Activated naive CD8-positive, alpha-beta T cell treated with anti-CD3 and anti-CD28 coated beads, Interleukin-2, amount 50 U/mL, for 16 hours (primary cell): ENCODE data around the gene DNAJA3.

Experiments
- DNase-seq: peaks from one replicate; pipeline ENCODE4 v3.0.0-alpha.2; 2020; ENCODE audit warnings: low read depth, low spot score

DNAJA3 gene

DNA sequence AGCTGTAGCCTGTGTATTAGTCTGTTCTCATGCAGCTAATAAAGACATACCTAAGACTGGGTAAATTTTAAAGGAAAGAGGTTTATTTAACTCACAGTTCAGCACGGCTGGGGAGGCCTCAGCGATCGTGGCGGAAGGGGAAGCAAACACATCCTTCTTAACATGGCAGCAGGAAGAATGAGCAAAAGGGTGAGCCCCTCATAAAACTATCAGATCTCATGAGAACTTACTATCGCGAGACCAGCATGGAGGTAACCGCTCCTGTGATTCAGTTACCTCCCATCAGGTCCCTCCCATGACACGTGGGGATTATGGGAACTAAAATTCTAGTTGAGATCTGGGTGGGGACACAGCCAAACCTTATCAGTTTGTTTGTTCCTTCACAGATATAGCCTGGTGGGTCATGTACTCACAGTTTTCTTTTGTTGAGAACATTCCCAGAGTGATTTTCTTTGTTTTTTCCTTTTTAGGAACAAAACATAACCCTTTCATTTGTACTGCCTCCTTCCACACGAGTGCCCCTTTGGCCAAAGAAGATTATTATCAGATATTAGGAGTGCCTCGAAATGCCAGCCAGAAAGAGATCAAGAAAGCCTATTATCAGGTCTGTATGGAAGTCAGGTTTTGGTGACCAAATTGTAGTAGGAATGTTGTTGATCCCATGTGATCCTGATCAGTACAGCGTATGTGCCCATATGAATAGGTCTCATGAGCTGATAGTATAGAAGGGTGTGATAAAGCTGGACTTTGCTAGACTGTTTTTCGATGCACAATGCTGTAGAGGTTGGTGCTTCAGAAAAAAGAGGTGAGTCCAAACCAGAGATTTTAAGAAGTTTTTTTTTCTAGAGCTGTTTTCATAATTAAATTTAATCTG, 8.5 kb downstream of the DNAJA3 start:
- DNase-seq: no peak

DNA sequence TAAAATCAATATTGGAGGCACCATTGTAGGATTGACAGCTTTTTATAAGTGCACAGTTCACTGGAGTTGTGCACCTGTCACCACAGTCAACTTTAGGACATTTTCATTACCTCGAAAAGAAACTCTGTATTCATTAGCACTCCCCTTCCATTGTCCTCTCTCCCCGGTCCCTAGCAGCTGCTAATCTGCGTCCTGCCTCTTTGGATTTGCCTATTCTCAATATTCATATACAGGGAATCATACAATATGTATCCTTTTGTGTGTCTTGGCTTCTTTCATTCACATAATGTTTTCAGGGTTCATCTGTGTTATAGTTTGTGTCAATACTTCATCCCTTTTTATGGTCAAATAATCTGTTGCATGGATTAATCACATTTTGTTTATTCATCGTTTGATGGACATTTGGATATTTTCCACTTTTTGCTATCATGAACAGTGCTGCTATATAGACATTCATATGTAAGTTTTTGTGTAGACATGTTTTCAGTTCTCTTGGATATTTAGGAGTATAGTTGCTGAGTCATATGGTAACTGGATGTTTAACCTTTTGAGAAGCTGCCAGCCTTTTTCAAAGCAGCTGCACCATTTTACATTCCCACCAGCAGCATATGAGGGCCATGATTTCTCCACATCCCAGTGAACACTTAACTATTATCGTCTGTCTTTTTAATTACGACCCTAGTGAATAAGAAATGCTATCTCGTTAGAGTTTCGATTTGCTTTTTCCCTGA, 9.8 kb downstream of the DNAJA3 start:
- DNase-seq: no peak

DNA sequence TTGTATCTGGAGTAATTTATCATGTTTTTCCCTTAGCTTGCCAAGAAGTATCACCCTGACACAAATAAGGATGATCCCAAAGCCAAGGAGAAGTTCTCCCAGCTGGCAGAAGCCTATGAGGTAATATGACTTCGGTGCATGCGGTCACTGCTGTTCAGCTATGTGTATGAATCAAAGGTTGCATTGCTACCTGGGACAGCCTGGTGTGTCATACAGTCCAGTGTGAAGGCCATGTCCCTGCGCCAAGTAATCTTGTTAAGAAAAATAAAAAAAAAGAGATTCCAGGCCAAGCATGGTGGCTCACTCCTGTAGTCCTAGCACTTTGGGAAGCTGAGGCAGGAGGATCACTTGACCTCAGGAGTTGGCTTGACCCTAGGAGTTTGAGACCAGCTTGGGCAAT, 11.7 kb downstream of the DNAJA3 start:
- no peak for DNase-seq

DNA sequence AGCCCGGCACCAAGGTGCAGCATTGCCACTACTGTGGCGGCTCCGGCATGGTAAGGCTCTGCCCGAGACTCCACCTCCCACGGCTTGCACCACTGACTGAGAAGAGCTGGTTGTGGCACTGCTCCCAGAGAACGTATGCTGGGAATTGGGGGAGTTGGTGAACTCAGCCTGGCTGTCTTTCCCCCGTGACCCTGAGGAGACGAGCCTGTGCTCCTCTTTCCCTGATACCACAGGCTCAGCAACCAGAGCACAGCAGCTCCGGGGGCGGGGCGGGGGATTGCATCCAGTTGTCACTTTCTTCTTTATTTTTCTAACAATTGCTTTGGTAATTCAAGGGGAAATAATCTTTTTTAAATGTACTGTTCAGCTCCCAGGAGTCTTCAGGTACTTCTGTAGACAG, 16.7 kb downstream of the DNAJA3 start:
- DNase-seq: no peak

DNA sequence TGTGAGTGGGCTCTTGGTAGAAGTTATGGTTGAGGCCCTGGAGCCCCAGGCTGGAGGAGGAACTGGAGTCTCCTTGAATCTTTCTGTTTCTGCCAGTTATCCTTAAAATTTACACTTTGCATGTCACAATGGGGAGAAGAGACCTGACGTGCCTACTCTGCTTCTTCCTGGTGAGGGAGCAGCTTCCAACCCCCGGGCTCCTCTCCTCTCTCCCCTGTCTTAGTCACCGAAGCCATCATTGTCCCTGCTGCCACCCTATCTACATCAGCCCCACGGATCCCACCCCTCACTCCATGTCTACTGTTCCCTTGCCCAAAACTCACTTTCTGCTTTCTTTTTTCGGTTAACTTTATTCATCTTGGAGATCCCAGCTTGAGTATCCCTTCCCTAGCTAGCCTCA, 17.6 kb downstream of the DNAJA3 start:
- DNase-seq: no peak

DNA sequence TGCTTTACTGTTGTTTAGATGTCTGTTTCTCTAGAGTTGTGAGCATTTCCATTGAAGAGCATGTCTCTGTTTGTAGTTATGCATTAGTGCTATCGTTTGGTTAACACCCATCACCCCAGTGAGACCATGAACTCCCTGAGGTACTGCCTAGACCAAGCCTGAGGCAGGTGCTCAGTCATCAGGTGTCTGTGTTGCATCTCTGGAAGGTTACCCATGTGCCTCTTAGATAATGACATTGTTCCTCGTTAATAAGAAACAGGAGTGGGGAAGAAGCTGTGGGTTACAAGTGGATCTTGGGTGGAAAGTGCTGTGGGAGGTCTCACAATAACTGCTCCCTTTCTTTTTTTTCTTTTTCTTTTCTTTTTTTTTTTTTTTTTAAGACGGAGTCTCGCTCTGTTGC, 18.3 kb downstream of the DNAJA3 start:
- DNase-seq: no peak

DNA sequence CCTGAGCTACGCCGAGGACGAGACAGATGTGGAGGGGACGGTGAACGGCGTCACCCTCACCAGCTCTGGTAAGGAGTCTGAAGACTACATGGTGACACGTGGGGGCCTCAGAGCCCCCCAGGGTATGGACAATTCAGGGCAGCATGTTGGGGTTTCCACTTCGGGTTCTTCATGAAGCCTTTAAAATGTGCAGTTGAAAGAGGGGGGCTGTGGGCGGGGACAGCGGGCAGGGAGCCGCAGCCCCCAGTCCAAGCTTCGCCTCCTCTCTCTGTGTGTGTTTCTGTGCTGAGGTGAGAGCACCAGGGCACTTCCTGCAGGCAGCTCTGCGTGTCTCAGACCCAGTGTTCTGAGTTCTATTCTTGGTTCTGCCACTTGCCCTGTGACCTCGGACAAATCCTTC, 24.8 kb downstream of the DNAJA3 start:
- DNase-seq: no peak

DNA sequence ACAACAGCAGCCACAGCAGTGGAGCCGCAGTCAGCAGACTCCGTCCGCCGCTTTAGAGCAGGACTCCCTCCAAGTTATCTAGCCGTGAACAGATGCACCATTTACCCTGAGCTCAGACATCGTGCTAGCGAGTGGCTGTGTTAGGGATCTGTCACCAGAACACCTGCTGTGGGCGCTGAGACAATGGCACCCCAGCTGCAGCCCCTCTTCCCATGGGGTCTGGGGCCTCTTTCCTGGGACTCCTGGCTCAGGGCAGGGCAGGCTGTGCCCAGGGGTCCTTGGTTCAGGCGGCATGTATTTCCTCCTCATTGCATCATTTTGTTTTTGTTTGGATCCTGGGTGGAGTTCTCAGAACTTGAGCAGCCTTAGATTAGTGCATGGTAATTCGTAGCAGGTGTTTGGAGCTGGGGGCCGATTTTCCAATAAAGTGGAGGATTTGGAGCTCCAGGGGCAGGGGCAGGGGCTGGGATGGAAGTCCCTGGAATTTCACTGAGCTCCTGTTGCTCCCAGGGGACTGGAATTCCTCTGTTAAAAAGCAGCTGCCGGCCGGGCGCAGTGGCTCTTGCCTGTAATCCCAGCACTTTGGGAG, 25.4 kb downstream of the DNAJA3 start:
- DNase-seq: no peak

DNA sequence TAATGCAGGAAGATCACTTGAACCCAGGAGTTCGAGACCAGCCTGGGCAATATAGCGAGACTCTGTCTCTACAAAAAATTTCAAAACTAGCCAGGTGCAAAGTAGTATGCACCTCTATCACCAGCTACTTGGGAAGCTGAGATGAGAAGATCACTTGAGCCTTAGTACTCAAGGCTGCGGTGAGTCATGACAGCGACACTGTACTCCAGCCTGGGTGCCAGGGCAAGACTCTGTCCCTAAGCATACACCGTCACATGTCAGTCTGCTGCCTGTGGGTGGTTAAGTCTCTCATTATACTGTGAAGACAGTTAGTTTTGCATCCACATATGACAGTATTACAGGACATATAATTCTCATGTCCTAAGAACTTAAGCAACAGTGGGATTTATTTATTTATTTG, 27.0 kb downstream of the DNAJA3 start:
- no peak for DNase-seq

DNA sequence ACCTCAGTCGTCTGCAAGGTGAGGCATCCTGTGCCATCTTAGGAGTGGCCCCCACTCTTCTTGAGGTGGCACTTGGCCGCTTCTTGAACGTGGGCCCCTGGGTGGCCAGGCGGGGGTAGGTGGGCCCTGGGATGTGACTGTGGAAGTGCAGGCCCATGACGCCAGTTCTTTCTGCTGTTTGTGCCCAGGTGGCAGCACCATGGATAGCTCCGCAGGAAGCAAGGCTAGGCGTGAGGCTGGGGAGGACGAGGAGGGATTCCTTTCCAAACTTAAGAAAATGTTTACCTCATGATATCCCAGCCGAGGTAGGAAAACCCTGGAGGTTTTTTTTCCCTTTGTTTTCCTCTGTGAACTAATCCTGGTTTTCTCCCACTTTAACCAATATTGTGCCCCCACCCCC, 29.0 kb downstream of the DNAJA3 start:
- no peak for DNase-seq

DNA sequence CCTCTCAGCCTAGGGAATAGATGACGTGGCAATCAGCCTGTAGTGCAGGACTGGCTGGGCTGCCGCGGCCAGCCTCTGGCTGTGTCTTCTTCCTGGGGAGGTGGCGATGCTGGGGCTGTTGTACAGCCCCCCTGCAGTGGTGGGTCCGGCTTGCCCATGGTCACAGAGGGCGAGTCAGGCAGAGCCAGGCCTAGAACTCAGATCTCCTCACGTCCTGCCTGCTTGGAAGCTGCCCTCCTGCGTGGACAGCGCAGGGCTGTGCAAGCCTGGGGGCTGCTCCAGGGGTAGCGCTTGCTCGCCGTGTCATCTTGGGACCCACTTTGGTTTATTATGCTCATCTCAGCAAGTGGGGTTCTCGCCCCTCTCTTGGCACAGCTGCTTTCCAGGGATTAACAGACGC, 29.4 kb downstream of the DNAJA3 start:
- DNase-seq: no peak

DNA sequence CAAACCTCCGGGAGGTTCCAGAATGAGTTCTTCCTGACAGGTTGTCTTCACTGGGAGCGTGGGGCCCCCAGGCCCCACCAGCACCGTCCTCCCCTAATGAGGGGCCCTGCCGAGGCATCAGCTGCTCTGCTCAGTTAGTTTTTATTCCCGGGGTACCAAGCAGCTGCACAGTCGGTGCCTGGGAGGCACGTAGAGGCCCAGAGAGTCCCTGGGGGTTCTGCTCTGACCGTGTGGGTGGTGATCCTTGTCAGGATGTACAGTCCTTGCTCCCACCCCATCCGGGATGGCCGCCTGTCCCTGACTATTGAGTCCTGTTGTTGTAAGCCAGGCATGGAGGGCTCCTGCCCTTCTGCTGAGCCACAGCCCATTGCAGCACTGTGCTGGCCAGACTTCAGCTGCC, 30.3 kb downstream of the DNAJA3 start:
- no peak for DNase-seq

DNA sequence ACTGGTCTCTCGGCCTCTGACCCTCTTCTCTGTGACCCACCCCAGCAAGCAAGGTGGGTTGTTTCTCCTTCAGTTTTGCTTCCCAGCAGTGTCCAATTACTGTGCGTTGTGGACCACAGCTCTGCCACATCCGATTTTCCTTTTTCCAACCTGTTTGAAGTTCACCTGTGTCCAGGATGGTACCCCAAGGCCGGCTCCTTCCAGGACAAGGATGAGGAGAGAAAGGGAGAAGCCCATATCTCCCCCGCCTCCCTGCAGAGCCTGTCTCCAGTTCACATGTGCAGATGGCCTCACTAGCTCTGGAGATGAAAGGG, 35.2 kb downstream of the DNAJA3 start:
- DNase-seq: no peak

DNA sequence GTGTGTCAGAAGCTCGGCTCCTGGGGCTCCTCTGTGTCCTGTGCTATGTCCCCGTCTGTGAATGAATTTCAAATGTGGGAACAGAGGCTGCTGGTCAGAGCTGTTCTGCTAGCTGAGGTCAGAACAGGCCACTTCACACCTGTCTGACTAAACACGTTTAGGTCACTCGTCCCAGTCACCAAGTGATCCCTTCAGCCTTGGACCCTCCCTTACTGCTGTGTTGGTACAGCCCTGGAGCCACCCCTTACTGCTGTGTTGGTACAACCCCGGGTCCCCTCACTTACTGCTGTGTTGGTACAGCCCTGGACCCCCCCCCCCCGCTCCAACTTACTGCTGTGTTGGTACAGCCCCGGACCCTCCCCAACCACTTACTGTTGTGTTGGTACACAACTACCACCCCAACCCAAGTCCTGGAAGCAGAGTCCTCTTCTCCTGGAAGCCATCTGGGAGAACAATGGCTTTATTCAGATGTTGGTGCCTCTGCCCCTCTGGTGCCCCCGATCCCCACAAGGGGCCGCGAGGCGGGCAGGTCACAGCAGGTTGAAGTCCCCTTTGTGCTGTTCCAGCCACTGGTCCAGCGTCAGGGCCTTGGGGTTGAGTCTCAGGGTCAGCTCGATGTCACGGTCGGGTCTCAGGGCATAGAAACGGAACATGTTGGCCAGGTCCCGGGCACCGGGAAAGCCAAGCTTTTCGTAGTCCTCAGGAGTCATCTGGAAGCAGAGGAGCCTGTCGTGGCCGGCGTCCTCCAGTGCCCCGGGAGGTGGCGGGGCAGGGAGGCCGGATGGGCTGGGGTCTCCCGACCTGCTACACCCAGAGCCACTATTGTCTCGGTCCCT, 35.8 kb downstream of the DNAJA3 start:
- no peak for DNase-seq

DNA sequence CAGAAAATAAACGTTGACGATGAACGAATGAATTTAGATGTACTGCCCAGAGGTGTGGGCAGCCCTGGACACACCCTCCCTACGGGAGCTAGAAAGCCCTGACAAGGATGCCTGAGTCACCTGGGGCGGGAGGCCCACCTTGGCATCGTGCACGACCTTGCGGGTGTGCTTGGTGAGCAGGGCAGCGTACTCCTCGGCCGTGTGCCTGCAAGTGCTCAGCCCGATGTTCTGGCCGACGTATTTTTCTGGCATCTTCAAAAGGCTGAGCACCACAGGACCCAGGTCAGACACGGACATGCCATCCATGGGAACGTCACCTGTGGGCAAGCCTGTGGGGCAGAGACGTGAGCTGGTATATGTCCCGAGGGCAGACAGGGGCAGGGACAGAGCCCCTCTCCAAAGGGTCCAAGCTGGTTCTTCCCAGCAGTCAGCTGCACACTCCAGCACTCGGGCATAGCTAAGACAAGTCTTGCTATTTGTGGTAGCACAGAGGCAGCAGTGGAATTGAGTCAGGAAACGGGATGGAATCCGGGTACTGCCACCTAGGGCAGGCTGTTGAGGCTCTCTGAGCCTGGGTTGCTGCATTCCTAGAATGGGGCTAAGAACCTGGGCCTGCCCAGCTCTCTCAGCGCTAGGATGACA, 38.0 kb downstream of the DNAJA3 start:
- DNase-seq: no peak

DNA sequence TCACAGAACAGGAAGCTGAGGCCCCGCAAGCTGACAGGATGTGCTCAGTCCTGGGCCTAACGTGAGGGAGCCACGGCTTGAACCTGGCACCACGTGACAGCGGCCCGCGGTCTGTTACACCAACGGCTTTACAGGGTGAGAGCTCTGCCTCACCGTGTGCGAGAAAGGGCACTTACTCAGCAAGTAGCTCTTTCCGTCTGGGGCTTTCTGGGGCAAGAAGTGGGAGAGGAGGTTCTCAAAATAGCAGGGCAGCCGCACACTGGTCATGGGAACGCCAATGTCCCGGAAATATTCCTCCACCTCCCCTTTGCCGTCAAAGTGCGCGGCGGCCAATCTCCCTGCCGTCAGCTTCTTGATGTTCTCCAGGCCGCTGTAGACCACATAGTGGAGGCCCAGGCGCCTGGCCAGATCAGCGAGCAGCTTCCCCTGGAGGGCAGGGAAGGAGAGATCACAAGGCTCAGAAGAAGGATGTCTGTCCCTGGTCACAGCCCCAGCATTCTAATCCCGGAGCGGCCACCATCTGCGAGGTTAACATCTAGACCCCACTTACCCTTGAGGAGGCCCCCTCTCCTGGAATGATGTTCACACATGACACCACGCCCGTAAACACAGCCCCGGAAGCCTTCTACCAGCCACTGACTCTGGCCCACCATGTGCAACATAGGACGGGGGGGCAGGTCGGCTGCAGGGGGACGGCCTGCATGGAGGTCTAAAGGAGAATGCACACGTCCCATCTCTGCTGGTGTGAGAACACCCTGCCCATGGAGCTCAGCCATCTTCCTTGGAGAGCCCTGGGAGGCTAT, 40.5 kb downstream of the DNAJA3 start:
- DNase-seq: no peak

DNA sequence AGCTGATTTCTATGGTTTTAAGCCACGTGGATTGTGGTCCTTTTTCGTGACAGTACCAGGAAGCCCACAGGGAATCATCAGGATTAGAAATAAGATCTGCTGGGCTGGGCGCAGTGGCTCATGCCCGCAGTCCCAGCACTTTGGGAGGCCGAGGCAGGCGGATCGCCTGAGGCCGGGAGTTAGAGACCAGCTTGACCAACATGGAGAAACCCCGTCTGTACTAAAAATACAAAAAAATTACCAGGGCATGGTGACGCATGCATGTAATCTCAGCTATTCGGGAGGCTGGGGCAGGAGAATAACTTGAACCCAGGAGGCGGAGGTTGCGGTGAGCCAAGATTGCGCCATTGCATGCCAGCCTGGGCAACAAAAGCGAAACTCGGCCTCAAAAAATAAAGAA, 42.2 kb downstream of the DNAJA3 start:
- DNase-seq: no peak

DNA sequence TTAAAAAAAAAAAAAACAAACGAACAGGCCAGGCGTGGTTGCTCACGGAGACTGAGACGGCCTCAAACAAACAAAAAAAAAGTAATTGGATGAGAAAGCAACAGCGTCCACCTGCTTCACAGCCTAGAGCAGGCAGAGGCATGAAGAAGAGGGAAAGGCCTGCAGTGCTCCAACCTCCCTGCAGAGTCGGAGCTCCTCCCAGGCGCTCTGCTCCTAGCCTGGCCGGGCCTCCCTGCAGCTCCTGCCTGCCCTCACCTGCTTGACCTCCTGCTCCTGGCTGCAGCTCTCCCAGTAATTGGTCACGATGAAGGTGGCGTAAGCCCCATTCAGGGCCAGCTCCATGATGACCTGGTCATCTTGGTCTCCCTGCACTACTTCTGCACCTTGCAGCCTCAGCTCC, 43.3 kb downstream of the DNAJA3 start:
- DNase-seq: no peak

DNA sequence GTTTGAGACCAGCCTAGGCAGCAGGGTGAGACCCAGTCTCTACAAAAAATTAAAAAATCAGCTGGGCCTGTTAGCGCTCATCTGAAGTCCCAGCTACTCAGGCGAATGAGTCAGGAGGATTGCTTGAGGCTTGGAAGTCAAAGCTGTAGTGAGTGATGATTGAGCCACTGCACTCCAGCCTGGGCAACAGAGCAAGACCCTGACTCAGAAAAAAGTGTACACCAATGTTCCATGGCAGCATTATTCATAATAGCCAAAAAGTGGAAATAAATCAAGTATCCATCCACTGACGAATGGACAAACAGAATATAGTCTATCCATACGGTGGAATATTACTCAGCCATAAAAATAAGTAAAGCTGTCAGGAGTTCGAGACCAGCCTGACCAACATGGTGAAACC, 46.2 kb downstream of the DNAJA3 start:
- DNase-seq: no peak

DNA sequence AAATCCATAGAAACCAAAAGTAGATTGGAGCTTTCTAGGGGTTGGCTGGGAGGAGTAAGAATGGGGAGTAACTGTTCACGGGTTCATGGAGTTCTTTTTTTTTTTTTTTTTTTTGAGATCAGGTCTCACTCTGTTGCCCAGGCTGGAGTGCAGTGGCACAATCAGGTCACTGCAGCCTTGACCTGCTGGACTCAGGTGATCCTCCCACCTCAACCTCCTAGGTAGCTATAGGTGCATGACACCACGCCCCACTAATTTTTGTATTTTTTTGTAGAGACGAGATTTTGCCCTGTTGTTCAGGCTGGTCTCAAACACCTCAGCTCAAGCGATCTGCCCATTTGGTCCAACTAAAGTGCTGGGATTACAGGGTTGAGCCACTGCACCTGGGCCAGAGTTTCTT, 47.2 kb downstream of the DNAJA3 start:
- no peak for DNase-seq
